Putamen (tissue), 1 donor: ENCODE results near the gene CENPB.
"Not testable (repeated sequence)": the region's sequence is repeated elsewhere in the genome, so short reads cannot be mapped to it uniquely, and the experiment has no call there.

Source experiments
- DNase-seq: peaks from one replicate; pipeline ENCODE4 v3.0.0-alpha.2; 2016; ENCODE audit warnings: low spot score

The CENPB gene

GRCh38 chr20:3811467-3812258, 25.1 kb upstream of the CENPB start:
- DNase-seq: peak; percentile 97

DNA sequence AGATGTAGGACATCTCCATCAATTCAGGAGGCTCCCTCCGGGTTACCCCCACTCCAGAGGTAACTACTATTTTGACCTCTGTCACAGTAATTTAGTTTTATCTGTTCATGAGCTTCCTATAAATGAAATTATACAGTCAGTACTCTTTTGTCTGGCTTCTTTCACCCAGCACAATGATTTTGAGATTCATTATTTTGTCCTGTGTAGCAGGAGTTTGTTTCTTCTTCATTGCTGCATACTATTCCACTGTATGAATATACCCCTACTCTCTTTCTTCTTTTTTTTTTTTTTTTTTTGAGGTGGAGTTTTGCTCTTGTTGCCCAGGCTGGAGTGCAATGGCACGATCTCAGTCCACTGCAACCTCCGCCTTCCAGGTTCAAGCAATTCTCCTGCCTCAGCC, 22.0 kb upstream of the CENPB start:
- DNase-seq: no peak

DNA sequence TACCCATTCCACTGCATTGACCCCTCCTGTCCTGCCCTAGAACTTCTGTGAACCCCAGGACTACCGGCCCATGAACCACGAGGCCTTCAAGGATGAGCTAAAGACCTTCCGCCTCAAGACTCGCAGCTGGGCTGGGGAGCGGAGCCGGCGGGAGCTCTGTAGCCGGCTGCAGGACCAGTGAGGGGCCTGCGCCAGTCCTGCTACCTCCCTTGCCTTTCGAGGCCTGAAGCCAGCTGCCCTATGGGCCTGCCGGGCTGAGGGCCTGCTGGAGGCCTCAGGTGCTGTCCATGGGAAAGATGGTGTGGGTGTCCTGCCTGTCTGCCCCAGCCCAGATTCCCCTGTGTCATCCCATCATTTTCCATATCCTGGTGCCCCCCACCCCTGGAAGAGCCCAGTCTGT, 18.2 kb upstream of the CENPB start:
- no peak for DNase-seq

DNA sequence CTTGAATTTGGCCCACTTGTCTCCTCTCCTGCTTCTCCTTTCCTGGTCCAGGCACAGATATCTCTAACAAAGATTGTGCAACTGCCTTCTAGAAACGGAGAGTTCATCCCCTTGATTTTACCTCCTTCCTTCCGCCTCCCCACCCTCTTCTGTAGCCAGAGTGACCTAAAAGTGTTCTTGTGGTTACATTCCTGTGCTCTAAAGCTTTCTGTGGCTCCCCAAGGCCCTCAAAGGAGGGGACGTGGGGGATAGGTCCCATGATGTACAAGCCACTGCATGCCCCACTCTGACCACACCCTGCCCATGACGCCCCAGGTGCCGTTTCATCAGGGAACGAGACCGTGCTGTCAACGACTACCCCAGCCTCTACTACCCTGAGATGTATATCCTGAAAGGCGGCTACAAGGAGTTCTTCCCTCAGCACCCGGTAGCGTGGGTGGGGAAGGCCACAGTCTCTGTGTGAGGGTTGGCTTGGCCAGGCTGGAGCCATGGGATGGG, 17.8 kb upstream of the CENPB start:
- no peak for DNase-seq

DNA sequence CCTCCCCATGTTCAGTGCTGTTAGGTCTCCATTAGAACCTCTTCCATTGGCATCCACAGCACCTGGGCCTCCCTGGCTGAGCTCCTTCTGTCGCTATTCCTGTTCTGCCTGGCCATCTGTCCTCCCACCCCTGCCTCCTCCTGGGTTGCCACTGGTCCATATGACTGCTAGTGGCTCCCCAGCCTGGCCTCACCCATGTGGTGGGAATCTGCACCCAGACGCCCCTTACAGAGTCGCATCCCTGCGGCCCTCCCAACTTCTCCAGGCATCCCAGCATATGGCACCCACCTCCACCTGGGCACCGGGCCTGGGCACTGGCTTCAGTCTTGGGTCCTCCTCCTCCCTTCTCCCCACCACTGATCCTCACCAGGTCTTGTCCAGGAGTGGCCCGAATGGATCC, 17.3 kb upstream of the CENPB start:
- DNase-seq: no peak

DNA sequence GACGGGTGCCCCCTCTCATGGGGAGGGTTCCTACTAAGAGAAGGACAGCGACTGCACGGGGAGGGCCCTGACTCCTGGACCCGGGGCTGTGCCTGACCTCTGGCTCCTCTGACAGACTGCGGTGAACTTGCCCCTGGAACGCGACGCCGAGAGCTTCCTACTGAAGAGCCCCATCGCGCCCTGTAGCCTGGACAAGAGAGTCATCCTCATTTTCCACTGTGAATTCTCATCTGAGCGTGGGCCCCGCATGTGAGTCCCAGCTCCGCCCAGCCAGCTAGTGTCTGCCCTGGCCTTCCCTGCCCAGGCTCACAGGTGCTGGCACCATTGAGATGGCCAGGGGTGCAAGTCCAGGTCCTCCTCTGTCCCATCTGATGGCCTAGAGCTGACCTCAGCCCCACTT, 16.7 kb upstream of the CENPB start:
- no peak for DNase-seq

GRCh38 chr20:3802524-3803239, 16.1 kb upstream of the CENPB start:
- no peak for DNase-seq

DNA sequence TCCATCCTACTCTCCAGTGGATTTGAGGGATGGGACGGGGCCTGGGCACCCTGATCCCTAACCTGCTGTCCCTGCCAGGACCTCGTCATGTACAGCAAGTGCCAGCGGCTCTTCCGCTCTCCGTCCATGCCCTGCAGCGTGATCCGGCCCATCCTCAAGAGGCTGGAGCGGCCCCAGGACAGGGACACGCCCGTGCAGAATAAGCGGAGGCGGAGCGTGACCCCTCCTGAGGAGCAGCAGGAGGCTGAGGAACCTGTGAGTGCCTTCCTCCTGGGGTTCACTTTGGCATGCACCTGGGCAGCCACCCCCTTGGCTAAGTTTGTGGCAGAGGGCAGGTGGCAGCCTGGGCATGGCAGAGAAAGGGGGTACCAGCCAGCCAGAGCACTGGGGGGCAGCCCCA, 15.3 kb upstream of the CENPB start:
- no peak for DNase-seq

GRCh38 chr20:3801299-3801698, 14.8 kb upstream of the CENPB start:
- no peak for DNase-seq

DNA sequence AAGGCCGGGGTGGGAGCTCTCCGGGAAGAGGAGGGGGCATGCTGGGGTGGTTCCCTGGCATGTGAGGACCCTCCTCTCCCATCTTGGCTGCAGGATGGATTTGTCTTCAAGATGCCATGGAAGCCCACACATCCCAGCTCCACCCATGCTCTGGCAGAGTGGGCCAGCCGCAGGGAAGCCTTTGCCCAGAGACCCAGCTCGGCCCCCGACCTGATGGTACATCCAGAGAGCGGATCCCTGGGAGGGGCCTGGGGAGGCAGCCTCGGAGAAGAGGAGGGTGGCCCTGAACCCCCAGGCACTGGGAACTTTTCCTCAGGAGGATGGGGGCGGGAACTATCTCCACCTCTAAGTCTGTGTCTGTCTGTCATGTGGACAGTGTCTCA, 14.3 kb upstream of the CENPB start:
- DNase-seq: no peak

DNA sequence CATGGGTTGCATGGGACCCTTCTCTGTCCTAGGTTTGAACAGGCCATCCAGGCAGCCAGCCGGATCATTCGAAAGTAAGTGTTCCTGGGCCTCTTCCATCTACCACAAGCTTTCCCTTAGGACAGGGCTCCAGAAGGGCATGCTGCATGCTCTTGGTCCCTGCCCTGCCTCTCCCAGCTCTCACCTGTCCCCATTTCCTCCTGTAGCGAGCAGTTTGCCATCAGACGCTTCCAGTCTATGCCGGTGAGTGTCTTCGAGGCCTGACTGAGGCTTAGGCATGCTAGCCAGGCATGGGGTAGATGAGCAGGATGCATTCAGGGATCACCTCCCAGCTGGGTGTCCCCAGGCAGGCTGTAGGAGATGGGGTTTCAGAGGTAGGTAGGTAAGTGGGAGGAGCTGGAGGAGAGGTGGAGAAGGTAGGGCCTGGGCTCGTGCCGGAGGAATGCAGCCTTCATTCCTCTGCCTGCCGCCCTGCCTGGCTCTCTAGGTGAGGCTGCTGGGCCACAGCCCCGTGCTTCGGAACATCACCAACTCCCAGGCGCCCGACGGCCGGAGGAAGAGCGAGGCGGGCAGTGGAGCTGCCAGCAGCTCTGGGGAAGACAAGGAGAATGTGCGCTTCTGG, 13.8 kb upstream of the CENPB start:
- no peak for DNase-seq

DNA sequence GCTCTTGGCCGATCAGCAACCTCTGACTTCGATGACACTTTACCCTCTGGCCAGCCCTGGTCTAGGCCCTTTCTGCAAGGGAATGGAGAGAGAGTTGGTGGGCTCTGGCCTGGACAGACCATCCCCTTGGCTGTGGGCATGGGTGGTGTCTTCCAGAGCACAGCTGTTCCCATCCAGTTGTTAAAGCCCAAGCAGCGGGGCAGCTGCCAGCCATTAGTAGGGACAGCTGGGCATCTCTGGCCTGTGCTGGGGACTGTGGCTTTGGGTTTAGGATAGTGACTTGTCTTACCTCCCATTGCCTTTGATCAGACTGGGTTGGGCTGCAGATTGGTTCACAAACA, 12.3 kb upstream of the CENPB start:
- no peak for DNase-seq

DNA sequence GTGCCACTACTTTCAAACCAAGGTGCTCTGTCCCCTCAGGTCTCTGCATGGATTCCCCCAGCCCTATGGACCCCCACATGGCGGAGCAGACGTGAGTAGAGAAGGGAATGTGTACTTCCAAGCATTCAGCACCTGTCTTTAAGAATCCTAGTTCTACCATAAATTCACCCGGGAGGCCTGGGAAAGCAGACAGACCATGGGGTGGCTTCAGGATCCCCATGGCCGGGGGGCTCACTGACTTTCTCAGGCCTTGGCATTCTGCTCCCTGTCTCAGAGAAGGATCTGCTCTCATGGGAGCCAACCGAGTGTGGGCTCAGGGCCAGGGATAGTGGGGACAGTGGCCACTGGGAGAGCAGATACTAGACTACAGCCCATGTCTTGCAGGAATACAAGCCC, 11.8 kb upstream of the CENPB start:
- no peak for DNase-seq

- DNase-seq: no peak
Measured at GRCh38 chr20:3797592-3798372, 11.2 kb upstream of the CENPB start.

DNA sequence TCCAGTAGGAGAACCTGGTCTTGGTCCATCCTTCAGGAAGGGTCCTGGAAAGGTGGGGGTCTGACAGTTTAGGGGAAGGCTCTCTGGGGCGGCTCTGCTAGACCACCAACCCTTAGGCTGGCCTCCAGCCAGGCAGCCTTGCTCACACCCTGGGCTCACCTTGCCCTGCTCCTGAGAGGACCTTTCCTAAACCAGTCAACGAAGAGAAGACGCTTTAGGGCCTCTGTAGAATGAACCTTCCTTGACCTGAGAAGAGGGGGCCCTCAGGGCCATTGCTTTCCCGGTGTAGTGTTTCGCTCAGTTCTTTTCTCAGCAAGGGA, 10.6 kb upstream of the CENPB start:
- DNase-seq: no peak

- no peak for DNase-seq
Measured at GRCh38 chr20:3796477-3797225, 10.1 kb upstream of the CENPB start.

DNA sequence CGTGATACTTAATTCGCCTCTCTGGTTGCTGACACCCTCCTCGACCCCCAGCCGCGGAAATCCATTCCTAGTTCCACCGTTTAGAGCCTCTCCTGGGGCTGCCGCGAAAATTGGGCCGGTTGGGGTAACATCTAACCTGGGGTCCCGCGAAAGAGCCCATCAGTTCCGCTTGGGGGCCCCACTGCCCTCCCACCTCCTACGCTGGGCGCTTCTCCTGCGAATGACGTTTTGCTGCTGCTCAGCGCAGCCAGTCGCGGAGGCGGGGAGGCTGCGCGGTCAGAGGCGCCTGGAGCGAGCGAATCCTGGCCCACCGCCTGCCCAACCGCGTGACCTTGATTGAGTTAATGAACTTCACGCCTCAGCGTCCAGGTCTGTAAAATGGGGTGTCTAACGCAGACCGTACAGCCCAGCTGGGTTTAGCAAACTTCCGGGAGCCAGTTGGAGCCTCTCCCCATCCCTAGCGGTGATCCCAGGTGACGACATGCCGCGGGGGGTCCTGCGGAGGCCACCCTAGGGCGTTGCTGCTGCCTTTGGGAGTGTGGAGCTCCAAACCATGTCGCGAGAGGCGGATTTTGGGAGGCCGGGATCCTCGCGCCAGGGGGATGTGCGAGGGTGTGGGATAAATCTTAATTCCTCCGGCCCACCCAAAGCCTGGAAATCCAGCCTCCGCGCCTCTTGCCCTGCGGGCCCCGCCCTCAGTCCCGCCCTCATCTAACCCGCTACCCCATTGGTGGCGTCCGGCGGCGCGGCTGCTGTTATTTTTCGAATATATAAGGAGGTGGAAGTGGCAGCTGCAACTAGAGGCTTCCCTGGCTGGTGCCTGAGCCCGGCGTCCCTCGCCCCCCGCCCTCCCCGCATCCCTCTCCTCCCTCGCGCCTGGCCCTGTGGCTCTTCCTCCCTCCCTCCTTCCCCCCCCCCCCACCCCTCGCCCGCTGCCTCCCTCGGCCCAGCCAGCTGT, 9.2 kb upstream of the CENPB start, which contains the start of gene CDC25B:
CDC25B (plus strand) TSS at position 800 of the 958 bp plus-strand sequence. CDS start 222 bp downstream, outside the sequence.
- DNase-seq: peak; percentile 95

DNA sequence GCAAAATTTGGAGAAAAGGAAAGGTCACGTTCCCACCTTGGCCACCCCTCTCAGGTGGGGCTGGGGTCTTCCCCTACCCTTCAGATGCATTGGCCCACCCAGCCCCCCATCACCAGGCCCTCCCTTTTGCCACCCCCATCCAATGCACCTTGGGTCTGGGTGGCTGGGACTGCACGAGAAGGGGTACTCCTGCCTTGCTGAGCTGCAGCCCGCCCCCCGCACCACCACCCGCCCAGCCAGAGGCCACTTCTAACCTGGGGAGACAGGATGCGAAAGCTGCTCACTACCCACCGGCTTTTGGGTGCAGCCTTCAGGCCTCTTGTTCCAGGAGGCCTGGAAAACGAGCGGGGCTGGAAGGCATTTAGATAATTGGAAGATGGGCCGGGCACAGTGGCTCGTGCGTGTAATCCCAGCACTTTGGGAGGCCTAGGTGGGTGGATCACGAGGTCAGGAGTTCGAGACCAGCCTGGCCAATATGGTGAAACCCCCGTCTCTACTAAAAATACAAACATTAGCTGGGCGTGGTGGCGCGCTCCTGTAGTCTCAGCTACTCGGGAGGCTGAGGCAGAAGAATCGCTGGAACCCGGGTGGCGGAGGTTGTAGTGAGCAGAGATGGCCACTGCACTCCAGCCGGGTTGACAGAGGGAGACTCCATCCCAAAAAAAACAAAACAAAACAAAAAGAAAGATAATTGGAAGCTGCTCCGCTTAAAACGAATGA, 8.3 kb upstream of the CENPB start:
- no peak for DNase-seq

GRCh38 chr20:3794168-3794567, 7.6 kb upstream of the CENPB start:
- DNase-seq: not testable (repeated sequence)

- not testable (repeated sequence) for DNase-seq
Measured at GRCh38 chr20:3789201-3789600, 2.7 kb upstream of the CENPB start.
